NCI-H524 treated with DMSO at 0.1 percent for 48 hours (cell line): ENCODE data around the gene SLC12A3.

Experiments
- DNase-seq: peaks from one replicate; lab custom pipeline; 2025; lab: John Stamatoyannopoulos, UW

Gene SLC12A3

GRCh38 chr16:56944954-56945839, 80.2 kb downstream of the SLC12A3 start:
- DNase-seq, result peak; percentile 36

- no peak for DNase-seq
Observed at GRCh38 chr16:56945847-56946527, 81.0 kb downstream of the SLC12A3 start.

- no peak for DNase-seq
Observed at GRCh38 chr16:56946767-56947603, 82.0 kb downstream of the SLC12A3 start.

- no peak for DNase-seq
Observed at GRCh38 chr16:56947604-56947995, 82.6 kb downstream of the SLC12A3 start.

- no peak for DNase-seq
Observed at GRCh38 chr16:56948234-56948633, 83.2 kb downstream of the SLC12A3 start.

GRCh38 chr16:56950051-56950450, 85.0 kb downstream of the SLC12A3 start:
- DNase-seq, result no peak

GRCh38 chr16:56950455-56950854, 85.4 kb downstream of the SLC12A3 start:
- no peak for DNase-seq

GRCh38 chr16:56950881-56951771, 86.1 kb downstream of the SLC12A3 start:
- DNase-seq, result no peak

GRCh38 chr16:56953006-56953405, 88.0 kb downstream of the SLC12A3 start:
- no peak for DNase-seq

GRCh38 chr16:56956076-56956475, 91.1 kb downstream of the SLC12A3 start:
- no peak for DNase-seq

- DNase-seq, result no peak
Observed at GRCh38 chr16:56956756-56957155, 91.7 kb downstream of the SLC12A3 start.

- no peak for DNase-seq
Observed at GRCh38 chr16:56960681-56961281, 95.8 kb downstream of the SLC12A3 start.

- no peak for DNase-seq
Observed at GRCh38 chr16:56961386-56961785, 96.4 kb downstream of the SLC12A3 start.

- DNase-seq, result no peak
Observed at GRCh38 chr16:56961851-56962281, 96.9 kb downstream of the SLC12A3 start, which contains the start of gene CETP. TSS of gene CETP (plus strand) at chr16:56961950. CDS start at chr16:56961980, 30 bp downstream.

- DNase-seq, result no peak
Observed at GRCh38 chr16:56964243-56965148, 99.5 kb downstream of the SLC12A3 start.
